ENCODE results near the gene FMR1. TPM values are rescaled to one million over a fixed set of nuclear protein-coding genes. Genes with fewer than 3 reads are reported as not detected.
A peak's percentile ranks its signal among the peaks of the same experiment; 100 is the strongest.

Gene FMR1
- total RNA-seq, 6 experiments from 2014 or later = 16.2 to 32.9 (median 21.5) TPM

GRCh38 chrX:147901461-147902126 is 10.1 kb upstream of the FMR1 start:
- intact Hi-C loops (cut with DNase I) = no loop called here
- 52% methylated on average over 6 of the region's 6 CpGs for WGBS (ENCODE audit: insufficient coverage, low coverage, low lambda C conversion rate, missing lambda C conversion rate)
- Histone ChIP-seq H3K4me3 (no peak overlapping the region), H3K9me3 (no peaks in the 10 kb centered on the region), H3K36me3 (no peaks in the 10 kb centered on the region), H3K4me1 (no peaks in the 10 kb centered on the region), H3K27ac (no peak overlapping the region), H3K27me3 (no peaks in the 10 kb centered on the region)
- no peak for ATAC-seq
- DNase-seq = no peak
- no peak for TF ChIP-seq POLR2A (IDR thresholded peaks at IDR 0.05)
- TF ChIP-seq, protein P1, sequence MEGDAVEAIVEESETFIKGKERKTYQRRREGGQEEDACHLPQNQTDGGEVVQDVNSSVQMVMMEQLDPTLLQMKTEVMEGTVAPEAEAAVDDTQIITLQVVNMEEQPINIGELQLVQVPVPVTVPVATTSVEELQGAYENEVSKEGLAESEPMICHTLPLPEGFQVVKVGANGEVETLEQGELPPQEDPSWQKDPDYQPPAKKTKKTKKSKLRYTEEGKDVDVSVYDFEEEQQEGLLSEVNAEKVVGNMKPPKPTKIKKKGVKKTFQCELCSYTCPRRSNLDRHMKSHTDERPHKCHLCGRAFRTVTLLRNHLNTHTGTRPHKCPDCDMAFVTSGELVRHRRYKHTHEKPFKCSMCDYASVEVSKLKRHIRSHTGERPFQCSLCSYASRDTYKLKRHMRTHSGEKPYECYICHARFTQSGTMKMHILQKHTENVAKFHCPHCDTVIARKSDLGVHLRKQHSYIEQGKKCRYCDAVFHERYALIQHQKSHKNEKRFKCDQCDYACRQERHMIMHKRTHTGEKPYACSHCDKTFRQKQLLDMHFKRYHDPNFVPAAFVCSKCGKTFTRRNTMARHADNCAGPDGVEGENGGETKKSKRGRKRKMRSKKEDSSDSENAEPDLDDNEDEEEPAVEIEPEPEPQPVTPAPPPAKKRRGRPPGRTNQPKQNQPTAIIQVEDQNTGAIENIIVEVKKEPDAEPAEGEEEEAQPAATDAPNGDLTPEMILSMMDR (IDR thresholded peaks at IDR 0.05) = no peak

- no peak overlapping the region for H3K4me3 ChIP-seq
- DNase-seq (no peak), ATAC-seq (no peak)
- 52% methylated on average over 2 of the region's 2 CpGs for WGBS (ENCODE audit: insufficient coverage, low coverage, low lambda C conversion rate, missing lambda C conversion rate)
- no peaks in the 10 kb centered on the region for H3K27me3 ChIP-seq
- no peak for TF ChIP-seq POLR2A (IDR thresholded peaks at IDR 0.05)
- TF ChIP-seq, protein P1 (IDR thresholded peaks at IDR 0.05) = no peak
- H3K36me3 ChIP-seq = no peaks in the 10 kb centered on the region
- no peaks in the 10 kb centered on the region for H3K4me1 ChIP-seq
- no peak overlapping the region for H3K27ac ChIP-seq
- H3K9me3 ChIP-seq = no peaks in the 10 kb centered on the region
- intact Hi-C loops (cut with DNase I) = no loop called here
Observed at GRCh38 chrX:147902270-147902669, 9.4 kb upstream of the FMR1 start.

DNA sequence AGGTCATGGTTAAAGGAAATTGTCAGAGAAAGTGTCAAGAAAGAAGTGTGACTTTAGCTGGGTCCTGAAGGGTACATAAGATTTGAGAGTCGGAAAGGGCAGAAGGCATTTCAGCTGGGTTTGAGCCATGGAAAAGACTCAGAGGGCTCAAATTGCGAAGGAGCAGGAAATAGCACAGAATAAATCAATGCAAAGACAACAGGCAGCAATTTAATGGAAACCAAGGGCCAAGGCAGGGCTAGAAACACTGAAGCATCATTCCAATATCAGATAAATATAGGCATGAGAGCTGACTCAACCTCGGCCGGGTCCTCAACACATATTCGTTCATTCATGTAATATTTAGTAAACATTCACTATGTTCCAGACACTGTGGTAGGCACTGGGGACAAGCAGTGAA is 3.6 kb upstream of the FMR1 start:
- intact Hi-C loops (cut with DNase I) = no loop called here
- no peak overlapping the region for H3K4me3 ChIP-seq
- DNase-seq = no peak
- WGBS (ENCODE audit: insufficient coverage, low coverage, low lambda C conversion rate, missing lambda C conversion rate) = 55% methylated on average over 5 of the region's 5 CpGs
- H3K36me3 ChIP-seq = no peaks in the 10 kb centered on the region
- ATAC-seq = no peak
- H3K9me3 ChIP-seq = no peaks in the 10 kb centered on the region
- TF ChIP-seq POLR2A (IDR thresholded peaks at IDR 0.05) = no peak
- TF ChIP-seq, protein P1 (IDR thresholded peaks at IDR 0.05) = no peak
- H3K27me3 ChIP-seq = no peaks in the 10 kb centered on the region
- H3K27ac ChIP-seq = no peak overlapping the region
- H3K4me1 ChIP-seq = no peaks in the 10 kb centered on the region

DNA sequence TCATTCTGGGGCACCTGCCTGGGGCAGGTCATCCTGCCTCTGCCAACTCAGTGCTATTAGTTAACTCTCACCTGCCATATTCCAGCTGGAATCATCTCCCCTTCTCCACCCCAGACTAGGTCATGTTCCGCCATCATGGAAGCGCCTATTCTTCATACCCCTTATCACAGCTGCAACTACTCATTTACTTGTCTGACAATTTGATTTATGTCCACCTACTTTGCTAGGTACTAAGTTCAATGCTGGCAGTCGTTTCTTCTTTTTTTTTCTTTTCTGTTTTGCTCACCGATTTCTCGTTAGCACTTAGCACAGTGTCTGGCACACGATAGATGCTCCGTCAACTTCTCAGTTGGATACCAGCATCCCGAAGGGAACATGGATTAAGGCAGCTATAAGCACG is 1.1 kb upstream of the FMR1 start:
- WGBS (ENCODE audit: insufficient coverage, low coverage, low lambda C conversion rate, missing lambda C conversion rate) = 75% methylated on average over 9 of the region's 9 CpGs
- intact Hi-C loops (cut with DNase I) = no loop called here

More for the DNA sequence above, 1.1 kb upstream of the FMR1 start:
- no peaks in the 10 kb centered on the region for H3K4me1 ChIP-seq
- no peak for TF ChIP-seq POLR2A (IDR thresholded peaks at IDR 0.05)
- TF ChIP-seq, protein P1 (IDR thresholded peaks at IDR 0.05) = no peak
- no peaks in the 10 kb centered on the region for H3K27me3 ChIP-seq
- peak overlapping the region in 1 of 3 donors; percentile 71 for H3K27ac ChIP-seq
- H3K9me3 ChIP-seq = no peaks in the 10 kb centered on the region
- no peak for ATAC-seq
- no peak for DNase-seq
- no peak overlapping the region for H3K4me3 ChIP-seq
- no peaks in the 10 kb centered on the region for H3K36me3 ChIP-seq

All from right lobe of liver (tissue), 6 donors.